AG10803 (cell line): ENCODE results near the gene NRG3.

Source experiments
- DNase-seq: peaks from one replicate; pipeline ENCODE4 v3.0.0; 2010; ENCODE audit warnings: low read depth
- H3K4me3 ChIP-seq: 2 replicates; pipeline ENCODE4 v1.5.1; 2011; ENCODE audit warnings: mild to moderate bottlenecking, low read length, control low read depth
- TF ChIP-seq, protein P1 (sequence below): conservative IDR thresholded peaks from 2 replicates; pipeline ENCODE4 v1.5.1; 2011; ENCODE audit warnings: mild to moderate bottlenecking, low read length, control low read depth, inconsistent platforms

The NRG3 gene

DNA sequence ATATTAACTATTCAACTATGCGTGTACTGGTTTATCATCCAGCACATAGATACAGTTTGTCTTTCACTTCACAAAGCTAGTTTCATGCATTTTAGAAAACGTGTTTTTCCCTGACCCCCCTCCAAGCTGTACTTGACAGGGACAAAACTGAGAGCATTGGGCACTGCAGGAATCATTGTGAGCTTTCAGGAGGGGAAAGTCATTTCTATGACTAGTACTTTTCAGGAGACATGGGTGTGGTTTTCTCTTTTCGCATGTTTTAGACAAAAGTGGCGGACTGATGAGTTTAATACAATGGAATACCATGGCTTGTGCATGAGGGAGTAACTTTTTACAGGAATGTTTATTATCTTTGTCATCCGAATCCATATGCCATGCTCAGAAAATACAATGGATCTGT, 42.7 kb downstream of the NRG3 start:
- no peak for DNase-seq
- no peak overlapping the region for H3K4me3 ChIP-seq
- TF ChIP-seq, protein P1, sequence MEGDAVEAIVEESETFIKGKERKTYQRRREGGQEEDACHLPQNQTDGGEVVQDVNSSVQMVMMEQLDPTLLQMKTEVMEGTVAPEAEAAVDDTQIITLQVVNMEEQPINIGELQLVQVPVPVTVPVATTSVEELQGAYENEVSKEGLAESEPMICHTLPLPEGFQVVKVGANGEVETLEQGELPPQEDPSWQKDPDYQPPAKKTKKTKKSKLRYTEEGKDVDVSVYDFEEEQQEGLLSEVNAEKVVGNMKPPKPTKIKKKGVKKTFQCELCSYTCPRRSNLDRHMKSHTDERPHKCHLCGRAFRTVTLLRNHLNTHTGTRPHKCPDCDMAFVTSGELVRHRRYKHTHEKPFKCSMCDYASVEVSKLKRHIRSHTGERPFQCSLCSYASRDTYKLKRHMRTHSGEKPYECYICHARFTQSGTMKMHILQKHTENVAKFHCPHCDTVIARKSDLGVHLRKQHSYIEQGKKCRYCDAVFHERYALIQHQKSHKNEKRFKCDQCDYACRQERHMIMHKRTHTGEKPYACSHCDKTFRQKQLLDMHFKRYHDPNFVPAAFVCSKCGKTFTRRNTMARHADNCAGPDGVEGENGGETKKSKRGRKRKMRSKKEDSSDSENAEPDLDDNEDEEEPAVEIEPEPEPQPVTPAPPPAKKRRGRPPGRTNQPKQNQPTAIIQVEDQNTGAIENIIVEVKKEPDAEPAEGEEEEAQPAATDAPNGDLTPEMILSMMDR, result no peak

DNA sequence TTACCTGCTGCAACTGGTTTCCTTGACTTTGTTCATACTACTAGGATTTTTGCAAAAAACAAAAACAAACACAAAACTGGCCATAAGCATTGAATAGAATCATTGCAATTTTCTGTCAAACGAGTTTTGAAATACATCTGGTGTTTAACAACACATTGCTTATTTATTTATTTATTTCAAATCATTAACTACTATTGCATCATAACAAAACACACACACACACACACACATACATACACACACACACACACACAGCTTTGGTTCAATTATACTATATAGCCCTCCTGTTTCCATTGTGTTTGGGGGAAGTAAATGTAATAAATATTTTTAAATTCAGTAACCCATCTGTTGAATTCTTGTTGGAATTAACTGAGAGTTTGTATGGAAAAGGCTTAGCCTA, 43.8 kb downstream of the NRG3 start:
- DNase-seq, result no peak
- H3K4me3 ChIP-seq, result no peak overlapping the region
- TF ChIP-seq, protein P1, result no peak

DNA sequence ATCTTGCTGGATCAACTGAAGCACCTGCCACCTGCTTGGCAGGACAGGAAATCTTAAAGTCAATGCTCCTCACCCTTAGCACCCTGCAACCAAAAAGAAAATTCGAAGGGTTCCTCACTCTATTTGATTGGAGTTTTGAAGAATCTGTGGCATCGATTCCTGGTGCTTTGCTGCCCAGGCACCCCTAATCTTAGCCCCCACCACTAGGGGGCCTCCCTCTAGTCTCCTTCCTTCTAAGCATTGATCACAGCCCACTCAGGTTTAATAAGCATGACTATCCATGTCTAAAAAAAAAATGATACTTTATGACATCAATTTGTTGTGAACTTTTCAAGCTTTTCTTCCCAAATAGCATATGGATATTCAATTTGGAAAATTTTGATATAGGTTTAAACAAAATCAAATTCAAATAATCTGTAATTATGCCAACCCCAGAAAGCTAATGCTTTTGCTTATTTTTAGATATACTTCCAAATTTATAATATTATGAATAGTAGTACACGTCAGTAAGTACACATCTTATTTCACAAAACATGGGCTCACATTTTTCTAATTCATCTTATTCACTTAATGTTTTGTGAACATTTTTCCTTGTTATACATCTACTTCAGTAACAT, 45.3 kb downstream of the NRG3 start:
- no peak overlapping the region for H3K4me3 ChIP-seq
- DNase-seq, result no peak
- TF ChIP-seq, protein P1, result no peak

DNA sequence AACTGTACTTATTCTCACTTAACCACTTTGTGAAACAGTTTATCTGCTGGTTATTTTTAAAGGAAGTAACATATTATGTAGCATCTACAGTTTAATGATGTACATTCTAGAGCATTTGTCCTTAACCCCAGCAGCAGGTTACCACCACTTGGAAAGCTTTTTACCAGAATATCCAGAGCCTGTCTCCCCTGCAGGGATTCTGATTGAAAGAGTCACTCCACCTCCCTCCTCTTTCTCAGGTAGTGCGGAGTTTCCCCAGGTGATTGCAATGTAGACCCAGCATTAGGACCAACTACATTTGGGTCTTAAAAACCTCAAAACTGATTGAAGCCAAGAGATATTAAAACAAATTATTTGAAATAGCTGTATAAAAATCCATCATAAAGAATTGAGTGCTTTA, 53.1 kb downstream of the NRG3 start:
- no peak for DNase-seq
- TF ChIP-seq, protein P1, result no peak
- no peak overlapping the region for H3K4me3 ChIP-seq

DNA sequence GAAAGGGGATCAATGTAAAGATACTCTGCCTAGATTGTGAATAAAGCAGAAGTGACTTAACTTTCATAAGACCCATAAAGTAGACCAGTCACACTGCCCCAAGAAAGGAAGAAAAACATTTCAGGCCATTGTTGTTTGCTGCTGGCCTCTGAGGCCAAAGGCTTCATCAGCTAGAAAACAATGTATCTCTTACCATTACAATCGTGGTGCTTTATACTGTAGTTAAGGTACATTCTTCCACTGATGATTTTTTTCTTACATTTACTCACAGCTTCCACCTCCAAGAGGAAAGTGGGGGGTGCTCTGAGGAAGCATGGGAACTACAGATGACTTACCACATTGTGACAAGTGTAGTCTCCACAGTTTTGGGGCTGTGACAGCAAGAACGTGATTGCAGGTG, 68.6 kb downstream of the NRG3 start:
- no peak overlapping the region for H3K4me3 ChIP-seq
- TF ChIP-seq, protein P1, result no peak
- no peak for DNase-seq

DNA sequence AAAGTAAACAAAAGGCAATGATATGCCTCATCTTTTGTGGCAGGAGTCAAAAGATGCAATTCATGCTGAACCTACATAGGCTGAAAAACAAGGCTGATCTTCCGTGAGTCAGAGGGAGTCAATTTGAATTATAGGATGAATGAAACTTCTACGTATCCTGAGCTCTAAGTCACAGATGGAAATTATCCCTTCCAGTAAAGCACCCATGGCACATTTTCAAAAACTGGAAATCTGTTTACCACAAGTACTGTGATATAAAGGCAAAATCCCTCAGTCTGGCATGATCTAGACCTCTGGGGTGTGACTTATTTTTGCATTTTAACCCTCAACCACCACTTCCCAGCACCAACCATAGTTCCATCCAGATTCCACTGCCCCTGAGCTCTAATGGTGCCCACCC, 69.6 kb downstream of the NRG3 start:
- TF ChIP-seq, protein P1, result no peak
- no peak for DNase-seq
- H3K4me3 ChIP-seq, result no peak overlapping the region

DNA sequence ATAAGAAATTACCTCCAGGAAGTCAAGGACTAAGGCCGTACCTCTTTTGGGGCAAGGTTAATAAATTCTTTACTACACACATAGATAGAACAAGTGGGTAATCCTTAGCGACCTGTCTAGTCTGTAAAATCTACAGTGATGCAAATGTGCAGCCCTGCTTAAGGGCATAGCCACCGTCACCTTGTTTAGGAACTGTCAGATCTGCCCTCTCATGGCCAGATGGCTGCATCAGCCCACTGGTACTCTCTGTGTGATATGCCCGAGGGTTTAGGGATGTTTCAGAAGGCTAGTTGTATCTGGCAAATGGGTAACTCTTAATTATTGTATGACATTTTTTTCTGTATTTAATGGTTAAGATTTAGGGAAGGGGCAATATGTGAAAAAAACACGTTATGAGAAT, 74.3 kb downstream of the NRG3 start:
- H3K4me3 ChIP-seq, result no peak overlapping the region
- no peak for DNase-seq
- TF ChIP-seq, protein P1, result no peak
